ENCODE measurements around the gene MAP1B. TPM values are rescaled to one million over a fixed set of nuclear protein-coding genes. Genes with fewer than 3 reads are reported as not detected.

Gene MAP1B
- total RNA-seq, 1 experiment from 2014 or later: 8.9 TPM

GRCh38 chr5:72251386-72251785 lies 144.1 kb downstream of the MAP1B start:
- Histone ChIP-seq H3K9me3 (ENCODE audit: control insufficient read depth in 1 of 2, insufficient read depth in 1 of 2, low read depth in 1 of 2, low read length in 2 of 2) (no peaks in the 10 kb centered on the region), H3K27ac (ENCODE audit: low read depth, low read length) (no peak overlapping the region), H3K4me2 (ENCODE audit: low read length) (no peak overlapping the region), H3K27me3 (ENCODE audit: insufficient read depth, low read length) (no peaks in the 10 kb centered on the region), H3K4me1 (ENCODE audit: control insufficient read depth in 1 of 2, insufficient read depth in 2 of 2, low read length in 2 of 2) (peaks cover 42 to 44% of the 10 kb centered on the region in 2 experiments), H3K9me2 (ENCODE audit: insufficient read depth) (no peaks in the 10 kb centered on the region), H3K9ac (ENCODE audit: low read length) (no peak overlapping the region), H3K4me3 (replicated peaks in 1 of 2; ENCODE audit: low read depth in 1 of 2, low read length in 2 of 2) (no peak overlapping the region), H4K20me1 (ENCODE audit: insufficient read depth) (peaks cover 6% of the 10 kb centered on the region; the same call in 1 of the 2 replicates), H3K36me3 (ENCODE audit: control insufficient read depth in 1 of 2, insufficient read depth in 2 of 2, low read length in 2 of 2) (no peaks in the 10 kb centered on the region), H2AFZ (ENCODE audit: low read depth, low read length, poor library complexity, severe bottlenecking) (no peak overlapping the region), H3K79me2 (ENCODE audit: insufficient read depth, low read length) (peaks cover 44% of the 10 kb centered on the region)
- no peak for TF ChIP-seq SRF (IDR thresholded peaks at IDR 0.05; ENCODE audit: low read depth)
- no peak for TF ChIP-seq EGR1 (IDR thresholded peaks at IDR 0.05; ENCODE audit: low read depth)
- no peak for TF ChIP-seq RAD21 (IDR thresholded peaks at IDR 0.05; ENCODE audit: low read depth)
- TF ChIP-seq SP1 (IDR thresholded peaks at IDR 0.05; ENCODE audit: low read depth): no peak
- no peak for TF ChIP-seq POLR2A (IDR thresholded peaks at IDR 0.05; ENCODE audit: borderline replicate concordance, extremely low read depth, insufficient read depth, insufficient read length)
- no peak for TF ChIP-seq POLR2AphosphoS5 (IDR thresholded peaks at IDR 0.05; ENCODE audit: low read depth, low read length)
- no peak for TF ChIP-seq ELF1 (IDR thresholded peaks at IDR 0.05; ENCODE audit: borderline replicate concordance, low read depth)
- TF ChIP-seq ZNF274 (IDR thresholded peaks at IDR 0.05; ENCODE audit: low read depth, low read length): no peak
- no peak for TF ChIP-seq JUND (IDR thresholded peaks at IDR 0.05)
- TF ChIP-seq CBX3 (IDR thresholded peaks at IDR 0.05; ENCODE audit: low read depth): no peak
- TF ChIP-seq CTCF (IDR thresholded peaks at IDR 0.05 in 2 of 3, conservative IDR thresholded peaks at IDR 0.05 in 1 of 3; ENCODE audit: borderline replicate concordance in 1 of 3, insufficient read depth in 1 of 3, low read depth in 2 of 3, low read length in 2 of 3): no peak
- TF ChIP-seq ZBTB33 (IDR thresholded peaks at IDR 0.05; ENCODE audit: extremely low read depth, insufficient replicate concordance, low read length): no peak
- TF ChIP-seq EZH2 (IDR thresholded peaks at IDR 0.05): no peak
- no peak for TF ChIP-seq ATF3 (IDR thresholded peaks at IDR 0.05)
- no peak for TF ChIP-seq SIN3A (IDR thresholded peaks at IDR 0.05; ENCODE audit: low read depth)
- no peak for TF ChIP-seq YY1 (IDR thresholded peaks at IDR 0.05; ENCODE audit: extremely low read depth, insufficient replicate concordance, low read depth, low read length)
- no peak for TF ChIP-seq CEBPB (IDR thresholded peaks at IDR 0.05; ENCODE audit: low read depth)
- no peak for TF ChIP-seq FOSL1 (IDR thresholded peaks at IDR 0.05; ENCODE audit: low read depth)
- no peak for TF ChIP-seq EZH2phosphoT487 (IDR thresholded peaks at IDR 0.05; ENCODE audit: borderline replicate concordance)
- no peak for TF ChIP-seq MAX (IDR thresholded peaks at IDR 0.05)
- RAD21 ChIA-PET (ENCODE audit: low non-redundant PET in 1 of 2, low total read pairs in 2 of 2, uncharacterized antibody in 2 of 2, unreplicated experiment in 2 of 2): no interaction called here
- CTCF ChIA-PET: no interaction called here
- intact Hi-C loops (cut with micrococcal nuclease): no loop called here
- DNase-seq (ENCODE audit: low read depth, low spot score) (no peak), ATAC-seq (no peak)
- BruUV-seq (replicated peaks): no TSS peak
- POLR2A ChIA-PET: no interaction called here
